GM23338 (cell line): Measurements from ENCODE around the gene ZNF70.

Source experiments
- CREB1 ChIP-seq: fragments of 250-450 bp; sonication (Bioruptor Pico); IDR thresholded peaks from 2 replicates; pipeline ENCODE4 v1.5.0; 2020; ENCODE audit warnings: low read depth, mild to moderate bottlenecking, moderate library complexity
- EZH2 ChIP-seq: fragments of 200-600 bp; sonication (generic); IDR thresholded peaks from one replicate; pipeline ENCODE4 v1.8.0; 2017; ENCODE audit warnings: antibody characterized with exemption, mild to moderate bottlenecking, low read depth; ENCODE audit not compliant: unreplicated experiment
- EZH2phosphoT487 ChIP-seq: fragments of 200-600 bp; sonication (generic); IDR thresholded peaks from one replicate; pipeline ENCODE4 v1.8.1; 2018; ENCODE audit warnings: antibody characterized with exemption; ENCODE audit not compliant: unreplicated experiment
- JUNB ChIP-seq: IDR thresholded peaks from one replicate; pipeline ENCODE4 v1.6.1; 2016; ENCODE audit warnings: antibody characterized with exemption; ENCODE audit not compliant: unreplicated experiment
- NANOG ChIP-seq: IDR thresholded peaks from 2 replicates; pipeline ENCODE4 v1.6.1; 2016; ENCODE audit warnings: antibody characterized with exemption, borderline replicate concordance
- POLR2AphosphoS5 ChIP-seq: IDR thresholded peaks from 2 replicates; pipeline ENCODE4 v1.6.1; 2016; ENCODE audit warnings: antibody characterized with exemption, low read depth
- STAT1 ChIP-seq: IDR thresholded peaks from one replicate; pipeline ENCODE4 v1.6.1; 2016; ENCODE audit warnings: antibody characterized with exemption; ENCODE audit not compliant: unreplicated experiment
- ZNF114 ChIP-seq: fragments of 250-450 bp; sonication (Bioruptor Pico); IDR thresholded peaks from 2 replicates; pipeline ENCODE4 v1.5.0; 2020; ENCODE audit warnings: mild to moderate bottlenecking, moderate library complexity
- ZNF331 ChIP-seq: fragments of 250-450 bp; sonication (Bioruptor Pico); IDR thresholded peaks from 2 replicates; pipeline ENCODE4 v1.5.0; 2020; ENCODE audit warnings: low read depth, mild to moderate bottlenecking, moderate library complexity
- TF ChIP-seq, protein P1 (sequence below): IDR thresholded peaks from 2 replicates; pipeline ENCODE4 v1.6.1; 2016; ENCODE audit warnings: antibody characterized with exemption
- TF ChIP-seq, protein P2 (sequence below), 2 experiments: fragments of 200-600 bp in 1 of 2; sonication (generic) in 1 of 2; conservative IDR thresholded peaks; 2 replicates each; pipeline versions ENCODE4 v1.5.1 to v1.6.1; 2016 to 2017; ENCODE audit warnings: antibody characterized with exemption in 2 of 2, low read depth in 2 of 2, mild to moderate bottlenecking in 2 of 2, moderate library complexity in 1 of 2
- TF ChIP-seq, protein P3 (sequence below): IDR thresholded peaks from one replicate; pipeline ENCODE4 v1.6.1; 2018; ENCODE audit warnings: antibody characterized with exemption; ENCODE audit not compliant: unreplicated experiment

DNA sequence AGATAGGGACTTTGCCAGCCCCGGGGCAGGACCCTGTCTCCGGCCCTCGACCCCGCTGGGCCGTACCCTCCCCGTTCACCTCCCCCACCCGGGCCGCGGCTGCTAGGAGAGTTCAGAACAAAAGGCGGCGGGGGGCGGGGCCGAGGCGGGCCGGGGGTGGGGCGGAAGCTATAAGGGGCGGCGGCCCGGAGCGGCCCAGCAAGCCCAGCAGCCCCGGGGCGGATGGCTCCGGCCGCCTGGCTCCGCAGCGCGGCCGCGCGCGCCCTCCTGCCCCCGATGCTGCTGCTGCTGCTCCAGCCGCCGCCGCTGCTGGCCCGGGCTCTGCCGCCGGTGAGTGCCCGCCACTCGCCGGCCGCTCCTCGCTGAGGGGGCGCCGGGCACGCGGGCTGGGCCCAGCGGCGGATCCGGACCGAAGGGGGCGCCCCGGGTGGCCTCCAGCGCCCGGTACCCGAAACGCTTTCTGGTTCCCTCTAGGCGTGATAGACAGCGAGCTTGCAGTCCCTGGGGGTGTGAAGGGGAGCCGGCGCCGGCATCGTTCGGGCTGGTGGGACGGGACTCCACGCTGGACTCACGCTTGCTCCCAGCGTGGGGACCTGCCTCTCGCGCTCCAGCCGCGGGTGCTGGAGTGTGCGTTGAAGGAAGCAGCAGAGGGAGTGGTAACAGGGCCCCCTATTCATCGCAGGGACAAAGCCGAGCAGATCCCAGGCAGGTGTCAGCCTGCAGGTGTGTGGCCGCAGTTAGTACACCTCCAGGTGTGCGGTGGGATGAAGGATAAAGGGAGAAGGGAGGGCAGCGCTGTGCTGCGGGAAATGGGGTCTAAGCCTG lies 21.9 kb upstream of the ZNF70 start, which contains the start of gene MMP11:
- TF ChIP-seq, protein P1, sequence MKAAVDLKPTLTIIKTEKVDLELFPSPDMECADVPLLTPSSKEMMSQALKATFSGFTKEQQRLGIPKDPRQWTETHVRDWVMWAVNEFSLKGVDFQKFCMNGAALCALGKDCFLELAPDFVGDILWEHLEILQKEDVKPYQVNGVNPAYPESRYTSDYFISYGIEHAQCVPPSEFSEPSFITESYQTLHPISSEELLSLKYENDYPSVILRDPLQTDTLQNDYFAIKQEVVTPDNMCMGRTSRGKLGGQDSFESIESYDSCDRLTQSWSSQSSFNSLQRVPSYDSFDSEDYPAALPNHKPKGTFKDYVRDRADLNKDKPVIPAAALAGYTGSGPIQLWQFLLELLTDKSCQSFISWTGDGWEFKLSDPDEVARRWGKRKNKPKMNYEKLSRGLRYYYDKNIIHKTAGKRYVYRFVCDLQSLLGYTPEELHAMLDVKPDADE: no peak
- TF ChIP-seq, protein P2, sequence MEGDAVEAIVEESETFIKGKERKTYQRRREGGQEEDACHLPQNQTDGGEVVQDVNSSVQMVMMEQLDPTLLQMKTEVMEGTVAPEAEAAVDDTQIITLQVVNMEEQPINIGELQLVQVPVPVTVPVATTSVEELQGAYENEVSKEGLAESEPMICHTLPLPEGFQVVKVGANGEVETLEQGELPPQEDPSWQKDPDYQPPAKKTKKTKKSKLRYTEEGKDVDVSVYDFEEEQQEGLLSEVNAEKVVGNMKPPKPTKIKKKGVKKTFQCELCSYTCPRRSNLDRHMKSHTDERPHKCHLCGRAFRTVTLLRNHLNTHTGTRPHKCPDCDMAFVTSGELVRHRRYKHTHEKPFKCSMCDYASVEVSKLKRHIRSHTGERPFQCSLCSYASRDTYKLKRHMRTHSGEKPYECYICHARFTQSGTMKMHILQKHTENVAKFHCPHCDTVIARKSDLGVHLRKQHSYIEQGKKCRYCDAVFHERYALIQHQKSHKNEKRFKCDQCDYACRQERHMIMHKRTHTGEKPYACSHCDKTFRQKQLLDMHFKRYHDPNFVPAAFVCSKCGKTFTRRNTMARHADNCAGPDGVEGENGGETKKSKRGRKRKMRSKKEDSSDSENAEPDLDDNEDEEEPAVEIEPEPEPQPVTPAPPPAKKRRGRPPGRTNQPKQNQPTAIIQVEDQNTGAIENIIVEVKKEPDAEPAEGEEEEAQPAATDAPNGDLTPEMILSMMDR (conservative IDR thresholded peaks at IDR 0.05; ENCODE audit: low read depth in 2 of 2): no peak
- TF ChIP-seq CREB1: no peak
- TF ChIP-seq POLR2AphosphoS5: no peak
- TF ChIP-seq EZH2phosphoT487: no peak
- no peak for TF ChIP-seq EZH2
- TF ChIP-seq, protein P3, sequence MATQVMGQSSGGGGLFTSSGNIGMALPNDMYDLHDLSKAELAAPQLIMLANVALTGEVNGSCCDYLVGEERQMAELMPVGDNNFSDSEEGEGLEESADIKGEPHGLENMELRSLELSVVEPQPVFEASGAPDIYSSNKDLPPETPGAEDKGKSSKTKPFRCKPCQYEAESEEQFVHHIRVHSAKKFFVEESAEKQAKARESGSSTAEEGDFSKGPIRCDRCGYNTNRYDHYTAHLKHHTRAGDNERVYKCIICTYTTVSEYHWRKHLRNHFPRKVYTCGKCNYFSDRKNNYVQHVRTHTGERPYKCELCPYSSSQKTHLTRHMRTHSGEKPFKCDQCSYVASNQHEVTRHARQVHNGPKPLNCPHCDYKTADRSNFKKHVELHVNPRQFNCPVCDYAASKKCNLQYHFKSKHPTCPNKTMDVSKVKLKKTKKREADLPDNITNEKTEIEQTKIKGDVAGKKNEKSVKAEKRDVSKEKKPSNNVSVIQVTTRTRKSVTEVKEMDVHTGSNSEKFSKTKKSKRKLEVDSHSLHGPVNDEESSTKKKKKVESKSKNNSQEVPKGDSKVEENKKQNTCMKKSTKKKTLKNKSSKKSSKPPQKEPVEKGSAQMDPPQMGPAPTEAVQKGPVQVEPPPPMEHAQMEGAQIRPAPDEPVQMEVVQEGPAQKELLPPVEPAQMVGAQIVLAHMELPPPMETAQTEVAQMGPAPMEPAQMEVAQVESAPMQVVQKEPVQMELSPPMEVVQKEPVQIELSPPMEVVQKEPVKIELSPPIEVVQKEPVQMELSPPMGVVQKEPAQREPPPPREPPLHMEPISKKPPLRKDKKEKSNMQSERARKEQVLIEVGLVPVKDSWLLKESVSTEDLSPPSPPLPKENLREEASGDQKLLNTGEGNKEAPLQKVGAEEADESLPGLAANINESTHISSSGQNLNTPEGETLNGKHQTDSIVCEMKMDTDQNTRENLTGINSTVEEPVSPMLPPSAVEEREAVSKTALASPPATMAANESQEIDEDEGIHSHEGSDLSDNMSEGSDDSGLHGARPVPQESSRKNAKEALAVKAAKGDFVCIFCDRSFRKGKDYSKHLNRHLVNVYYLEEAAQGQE: no peak
- TF ChIP-seq JUNB: no peak
- TF ChIP-seq NANOG: no peak
- TF ChIP-seq ZNF331 (CRISPR knock-in tag): no peak
- no peak for TF ChIP-seq STAT1
- TF ChIP-seq ZNF114 (CRISPR knock-in tag): no peak
